ENCODE results near the gene SLC22A14. TPM values are rescaled to one million over a fixed set of nuclear protein-coding genes. Genes with fewer than 3 reads are reported as not detected.
"Not testable (repeated sequence)": the region's sequence is repeated elsewhere in the genome, so short reads cannot be mapped to it uniquely, and the experiment has no call there.

SLC22A14 gene
- total RNA-seq, 2 experiments from 2014 or later = not detected

- no peaks in the 10 kb centered on the region for H3K27me3 Mint-ChIP-seq
- ATAC-seq (no peak), DNase-seq (no peak)
- CTCF ChIA-PET = interaction anchor here (1.1 kb wide), 1 partner anchor 24 kb away, joined by 3 read pairs; no protein-coding TSS in a partner anchor
- POLR2A ChIA-PET = no interaction called here
- H3K4me3 Mint-ChIP-seq = no peak overlapping the region
- H3K36me3 Mint-ChIP-seq (ENCODE audit: low read depth) = peaks cover 5% of the 10 kb centered on the region
- H3K4me1 Mint-ChIP-seq = no peaks in the 10 kb centered on the region
- H3K27ac Mint-ChIP-seq = no peak overlapping the region
- no peaks in the 10 kb centered on the region for H3K9me3 Mint-ChIP-seq (ENCODE audit: low read depth)
- intact Hi-C loops (cut with DNase I, micrococcal nuclease) = no loop called here
Measured at GRCh38 chr3:38274864-38275649, 7.0 kb upstream of the SLC22A14 start.

- Mint-ChIP-seq H3K4me3 (no peak overlapping the region), H3K4me1 (no peaks in the 10 kb centered on the region), H3K27me3 (no peaks in the 10 kb centered on the region), H3K27ac (no peak overlapping the region), H3K9me3 (ENCODE audit: low read depth) (no peaks in the 10 kb centered on the region), H3K36me3 (ENCODE audit: low read depth) (peaks cover 2% of the 10 kb centered on the region)
- ATAC-seq (no peak), DNase-seq (no peak)
- intact Hi-C loops (cut with DNase I, micrococcal nuclease) = no loop called here
- ChIA-PET POLR2A (no interaction called here), CTCF (interaction anchor here (1.1 kb wide), 1 partner anchor 23 kb away, joined by 3 read pairs; no protein-coding TSS in a partner anchor)
Measured at GRCh38 chr3:38275658-38276057, 6.4 kb upstream of the SLC22A14 start.

GRCh38 chr3:38276081-38276916, 5.8 kb upstream of the SLC22A14 start:
- ATAC-seq = no peak
- Mint-ChIP-seq H3K27me3 (no peaks in the 10 kb centered on the region), H3K4me3 (no peak overlapping the region), H3K9me3 (ENCODE audit: low read depth) (no peaks in the 10 kb centered on the region), H3K4me1 (no peaks in the 10 kb centered on the region), H3K27ac (no peak overlapping the region), H3K36me3 (ENCODE audit: low read depth) (no peaks in the 10 kb centered on the region)
- CTCF ChIA-PET = no interaction called here
- intact Hi-C loops (cut with DNase I, micrococcal nuclease) = no loop called here
- POLR2A ChIA-PET = no interaction called here
- no peak for DNase-seq

GRCh38 chr3:38276917-38277630, 5.0 kb upstream of the SLC22A14 start:
- no peak overlapping the region for H3K27ac Mint-ChIP-seq
- H3K36me3 Mint-ChIP-seq (ENCODE audit: low read depth) = no peaks in the 10 kb centered on the region

GRCh38 chr3:38278841-38279240, 3.3 kb upstream of the SLC22A14 start:
- ChIA-PET CTCF (interaction anchor here (0.5 kb wide), 1 partner anchor 18 kb away, joined by 3 read pairs; no protein-coding TSS in a partner anchor), POLR2A (interaction anchor here (0.6 kb wide), 1 partner anchor 159 kb away, joined by 5 read pairs; no protein-coding TSS in a partner anchor)
- Mint-ChIP-seq H3K27ac (no peak overlapping the region), H3K4me3 (no peak overlapping the region), H3K4me1 (no peaks in the 10 kb centered on the region), H3K9me3 (ENCODE audit: low read depth) (no peaks in the 10 kb centered on the region), H3K36me3 (ENCODE audit: low read depth) (no peaks in the 10 kb centered on the region), H3K27me3 (no peaks in the 10 kb centered on the region)
- no peak for ATAC-seq
- DNase-seq = no peak
- intact Hi-C loops (cut with DNase I, micrococcal nuclease) = no loop called here

More at GRCh38 chr3:38276917-38277630, 5.0 kb upstream of the SLC22A14 start:
- H3K27me3 Mint-ChIP-seq = no peaks in the 10 kb centered on the region
- ChIA-PET CTCF (no interaction called here), POLR2A (no interaction called here)
- no peaks in the 10 kb centered on the region for H3K4me1 Mint-ChIP-seq
- no peak for ATAC-seq
- no peaks in the 10 kb centered on the region for H3K9me3 Mint-ChIP-seq (ENCODE audit: low read depth)
- no peak overlapping the region for H3K4me3 Mint-ChIP-seq
- no peak for DNase-seq
- intact Hi-C loops (cut with DNase I, micrococcal nuclease) = no loop called here

- DNase-seq (no peak), ATAC-seq (no peak)
- H3K4me1 Mint-ChIP-seq = no peaks in the 10 kb centered on the region
- no peaks in the 10 kb centered on the region for H3K9me3 Mint-ChIP-seq (ENCODE audit: low read depth)
- peaks cover under 1% of the 10 kb centered on the region for H3K27me3 Mint-ChIP-seq
- no peaks in the 10 kb centered on the region for H3K36me3 Mint-ChIP-seq (ENCODE audit: low read depth)
- H3K4me3 Mint-ChIP-seq = no peak overlapping the region
- intact Hi-C loops (cut with DNase I, micrococcal nuclease) = no loop called here
- H3K27ac Mint-ChIP-seq = no peak overlapping the region
- POLR2A ChIA-PET = no interaction called here
- CTCF ChIA-PET = no interaction called here
Measured at GRCh38 chr3:38283810-38284755, 2.0 kb downstream of the SLC22A14 start.

GRCh38 chr3:38284756-38285150, 2.7 kb downstream of the SLC22A14 start:
- intact Hi-C loops (cut with DNase I, micrococcal nuclease) = no loop called here
- POLR2A ChIA-PET = no interaction called here

GRCh38 chr3:38289286-38290217, 7.5 kb downstream of the SLC22A14 start:
- H3K9me3 Mint-ChIP-seq (ENCODE audit: low read depth); POLR2A ChIA-PET; intact Hi-C loops (cut with DNase I, micrococcal nuclease); ATAC-seq; H3K36me3 Mint-ChIP-seq (ENCODE audit: low read depth); H3K4me1 Mint-ChIP-seq; H3K27ac Mint-ChIP-seq; CTCF ChIA-PET; DNase-seq; H3K27me3 Mint-ChIP-seq; H3K4me3 Mint-ChIP-seq: not testable (repeated sequence)

More at GRCh38 chr3:38284756-38285150, 2.7 kb downstream of the SLC22A14 start:
- no peak overlapping the region for H3K4me3 Mint-ChIP-seq
- DNase-seq (no peak), ATAC-seq (no peak)
- H3K27me3 Mint-ChIP-seq = peaks cover 2% of the 10 kb centered on the region
- no peaks in the 10 kb centered on the region for H3K4me1 Mint-ChIP-seq
- CTCF ChIA-PET = no interaction called here
- no peak overlapping the region for H3K27ac Mint-ChIP-seq
- H3K9me3 Mint-ChIP-seq (ENCODE audit: low read depth) = no peaks in the 10 kb centered on the region
- no peaks in the 10 kb centered on the region for H3K36me3 Mint-ChIP-seq (ENCODE audit: low read depth)

- H3K4me3 Mint-ChIP-seq; POLR2A ChIA-PET; H3K36me3 Mint-ChIP-seq (ENCODE audit: low read depth); H3K27ac Mint-ChIP-seq; H3K27me3 Mint-ChIP-seq; H3K4me1 Mint-ChIP-seq; DNase-seq; ATAC-seq; intact Hi-C loops (cut with DNase I, micrococcal nuclease); H3K9me3 Mint-ChIP-seq (ENCODE audit: low read depth): not testable (repeated sequence)
- CTCF ChIA-PET = interaction anchor here (0.7 to 1.7 kb wide), 4 partner anchors 19 to 323 kb away, joined by 3 to 5 read pairs (median 4); partner anchors contain the start of gene XYLB
Measured at GRCh38 chr3:38297053-38297452, 15.0 kb downstream of the SLC22A14 start.

- Mint-ChIP-seq H3K9me3 (ENCODE audit: low read depth) (no peaks in the 10 kb centered on the region), H3K4me1 (no peaks in the 10 kb centered on the region), H3K36me3 (ENCODE audit: low read depth) (no peaks in the 10 kb centered on the region), H3K4me3 (no peak overlapping the region), H3K27me3 (peaks cover 2% of the 10 kb centered on the region), H3K27ac (no peak overlapping the region)
- CTCF ChIA-PET = interaction anchor here (0.6 to 1.7 kb wide), 8 partner anchors 9 to 323 kb away, joined by 3 to 5 read pairs (median 3); partner anchors contain the start of genes DLEC1 and XYLB
- DNase-seq (no peak), ATAC-seq (no peak)
- intact Hi-C loops (cut with DNase I, micrococcal nuclease) = no loop called here
- POLR2A ChIA-PET = interaction anchor here (0.5 kb wide), 1 partner anchor 87 kb away, joined by 4 read pairs; no protein-coding TSS in a partner anchor
Measured at GRCh38 chr3:38297537-38297936, 15.4 kb downstream of the SLC22A14 start.
